Mucosa of descending colon (tissue), 3 donors: ENCODE data around the gene NCOA6. TPM values are rescaled to one million over a fixed set of nuclear protein-coding genes. Genes with fewer than 3 reads are reported as not detected.
"Not testable (repeated sequence)": the region's sequence is repeated elsewhere in the genome, so short reads cannot be mapped to it uniquely, and the experiment has no call there.

Experiments used
- ATAC-seq: fragments of 200-7000 bp; cut with Tn5 transposase; one replicate; pipeline ENCODE4 v1.9.1; 2020; ENCODE audit warnings: mild to moderate bottlenecking, moderate library complexity
- DNase-seq, 3 donors: peaks; one replicate each; pipeline ENCODE4 v3.0.0-alpha.2; 2020
- H3K36me3 ChIP-seq: fragments of 200-600 bp; one replicate; pipeline ENCODE4 v1.8.0; 2021; ENCODE audit warnings: low read depth, mild to moderate bottlenecking
- H3K4me1 ChIP-seq: fragments of 200-600 bp; one replicate; pipeline ENCODE4 v1.8.0; 2021; ENCODE audit warnings: low read depth, mild to moderate bottlenecking
- H3K4me3 ChIP-seq: fragments of 200-600 bp; one replicate; pipeline ENCODE4 v1.8.0; 2021; ENCODE audit warnings: mild to moderate bottlenecking
- H3K9me3 ChIP-seq: fragments of 200-600 bp; one replicate; pipeline ENCODE4 v1.8.0; 2021; ENCODE audit warnings: mild to moderate bottlenecking
- CTCF ChIP-seq: fragments of 200-600 bp; IDR thresholded peaks from one replicate; pipeline ENCODE4 v1.8.0; 2022; ENCODE audit warnings: antibody characterized with exemption, mild to moderate bottlenecking
- intact Hi-C, 2 donors: fragments of 100-400 bp; cut with DNase I in 1 of 2; cut with micrococcal nuclease in 1 of 2; formaldehyde crosslinking; loops; one replicate each; pipeline versions ENCODE4 v1.11.0 to v1.11.1; 2022; cut with DNase I, micrococcal nuclease
- total RNA-seq, 3 donors: library from RNA; stranded (reverse); fragmentation: NEBNext Ultra II Directional in 2 of 3; extraction: Animal tissue kit (Norgen Biotek cat#: 25700) in 2 of 3; gene quantifications; one replicate each; pipeline versions ENCODE4 v1.2.1 to v1.2.4, GENCODE V29; 2021 to 2023
- donor health status: DM: no; HTN: no; CAD: no; lungs with moderate emphysema.
- donor health status: DM: no; HTN: no; CAD: no.
- donor health status: DM: no; HTN: yes; CAD: no.

Gene NCOA6
- total RNA-seq, 3 donors from 2014 or later: 37.8 to 47.5 (median 44.3) TPM

GRCh38 chr20:34717230-34718095 is 108.0 kb downstream of the NCOA6 start:
- H3K4me1 ChIP-seq: no peaks in the 10 kb centered on the region
- H3K4me3 ChIP-seq: no peak overlapping the region
- ATAC-seq: no peak
- intact Hi-C loops: no loop called here
- no peak for DNase-seq
- H3K9me3 ChIP-seq: no peaks in the 10 kb centered on the region
- no peak for TF ChIP-seq CTCF
- no peaks in the 10 kb centered on the region for H3K36me3 ChIP-seq

DNA sequence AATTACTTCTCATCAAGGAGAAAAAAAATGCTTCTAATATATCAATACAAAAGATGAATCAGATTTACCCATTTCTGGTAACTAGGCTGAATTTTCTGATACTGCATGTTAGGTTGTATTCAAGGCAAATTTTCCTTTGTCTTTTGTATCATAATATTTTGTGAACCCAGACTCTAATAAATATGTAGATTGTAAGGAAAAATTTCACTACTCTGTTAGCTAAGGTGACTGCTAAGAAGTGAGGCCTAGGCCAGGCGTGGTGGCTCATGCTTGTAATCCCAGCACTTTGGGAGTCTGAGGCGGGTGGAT is 108.6 kb downstream of the NCOA6 start:
- H3K4me1 ChIP-seq: no peaks in the 10 kb centered on the region
- no peak for DNase-seq
- no peak for TF ChIP-seq CTCF
- no peaks in the 10 kb centered on the region for H3K36me3 ChIP-seq
- no peak overlapping the region for H3K4me3 ChIP-seq
- no peak for ATAC-seq
- no peaks in the 10 kb centered on the region for H3K9me3 ChIP-seq
- intact Hi-C loops: no loop called here

GRCh38 chr20:34715384-34715783 is 110.1 kb downstream of the NCOA6 start:
- Histone ChIP-seq H3K9me3 (no peaks in the 10 kb centered on the region), H3K4me3 (no peak overlapping the region), H3K36me3 (no peaks in the 10 kb centered on the region), H3K4me1 (peaks cover 1% of the 10 kb centered on the region)
- ATAC-seq: no peak
- no peak for TF ChIP-seq CTCF
- DNase-seq: no peak
- intact Hi-C loops: no loop called here

GRCh38 chr20:34713944-34714515 is 111.4 kb downstream of the NCOA6 start:
- H3K36me3 ChIP-seq, ATAC-seq, H3K9me3 ChIP-seq, H3K4me1 ChIP-seq, intact Hi-C loops, H3K4me3 ChIP-seq, DNase-seq: not testable (repeated sequence)

GRCh38 chr20:34713194-34713943 is 112.1 kb downstream of the NCOA6 start:
- DNase-seq: no peak
- intact Hi-C loops: no loop called here
- no peak for TF ChIP-seq CTCF
- no peaks in the 10 kb centered on the region for H3K9me3 ChIP-seq
- peaks cover 8% of the 10 kb centered on the region for H3K4me1 ChIP-seq
- H3K4me3 ChIP-seq: no peak overlapping the region
- no peaks in the 10 kb centered on the region for H3K36me3 ChIP-seq
- ATAC-seq: no peak
